OCI-LY3 (cell line): Measurements from ENCODE around the gene DUSP2.

Experiments used
- H2AFZ ChIP-seq: fragments of 200-600, 300-600 bp; shearing (Covaris generic); 2 replicates; pipeline ENCODE4 v1.6.0; 2014; ENCODE audit warnings: antibody characterized with exemption, low read depth, low read length
- H3K27ac ChIP-seq: fragments of 200-600, 300-600 bp; sonication (generic); 2 replicates; pipeline ENCODE4 v1.5.1; 2014; ENCODE audit warnings: mild to moderate bottlenecking, low read length, moderate library complexity, mixed read lengths
- H3K27me3 ChIP-seq: fragments of 200-600, 300-600 bp; sonication (generic); 2 replicates; pipeline ENCODE4 v1.6.1; 2014; ENCODE audit warnings: low read depth, low read length, mixed read lengths
- H3K36me3 ChIP-seq: fragments of 200-600, 300-600 bp; sonication (generic); replicated peaks from 2 replicates; pipeline ENCODE3; 2014; ENCODE audit warnings: low read depth, low read length, mixed read lengths
- H3K4me1 ChIP-seq: fragments of 300-600, 200-600 bp; sonication (generic); 2 replicates; pipeline ENCODE4 v1.6.1; 2014; ENCODE audit warnings: low read length, mixed read lengths
- H3K4me2 ChIP-seq: fragments of 200-600, 300-600 bp; sonication (generic); 2 replicates; pipeline ENCODE4 v1.6.1; 2014; ENCODE audit warnings: low read length, mixed read lengths
- H3K4me3 ChIP-seq: fragments of 300-600, 200-600 bp; sonication (generic); 2 replicates; pipeline ENCODE4 v1.5.1; 2014; ENCODE audit warnings: antibody characterized with exemption, mild to moderate bottlenecking, low read length, moderate library complexity
- H3K79me2 ChIP-seq: fragments of 300-600, 200-600 bp; shearing (Covaris generic); 2 replicates; pipeline ENCODE4 v1.6.1; 2014; ENCODE audit warnings: mild to moderate bottlenecking, low read length, mixed read lengths
- H3K9ac ChIP-seq: fragments of 300-600, 200-600 bp; shearing (Covaris generic); 2 replicates; pipeline ENCODE4 v1.6.0; 2014; ENCODE audit warnings: mild to moderate bottlenecking, low read length, moderate library complexity
- H3K9me3 ChIP-seq: fragments of 200-600, 300-600 bp; shearing (Covaris generic); 2 replicates; pipeline ENCODE4 v1.6.1; 2014; ENCODE audit warnings: low read length, mixed read lengths; ENCODE audit not compliant: insufficient read depth
- H4K20me1 ChIP-seq: fragments of 200-600, 300-600 bp; sonication (generic); 2 replicates; pipeline ENCODE4 v1.6.1; 2016; ENCODE audit warnings: low read length, mixed read lengths; ENCODE audit not compliant: insufficient read depth
- EZH2phosphoT487 ChIP-seq: fragments of 200-600 bp; shearing (Covaris generic); IDR thresholded peaks from 2 replicates; pipeline ENCODE4 v1.6.1; 2018; ENCODE audit warnings: antibody characterized with exemption, mixed run types, low read depth
- TF ChIP-seq, protein P1 (sequence below): fragments of 200-600, 300-600 bp; sonication (generic); IDR thresholded peaks from 2 replicates; pipeline ENCODE4 v1.5.1; 2014; ENCODE audit warnings: antibody characterized with exemption, low read length, low read depth

DUSP2 gene

DNA sequence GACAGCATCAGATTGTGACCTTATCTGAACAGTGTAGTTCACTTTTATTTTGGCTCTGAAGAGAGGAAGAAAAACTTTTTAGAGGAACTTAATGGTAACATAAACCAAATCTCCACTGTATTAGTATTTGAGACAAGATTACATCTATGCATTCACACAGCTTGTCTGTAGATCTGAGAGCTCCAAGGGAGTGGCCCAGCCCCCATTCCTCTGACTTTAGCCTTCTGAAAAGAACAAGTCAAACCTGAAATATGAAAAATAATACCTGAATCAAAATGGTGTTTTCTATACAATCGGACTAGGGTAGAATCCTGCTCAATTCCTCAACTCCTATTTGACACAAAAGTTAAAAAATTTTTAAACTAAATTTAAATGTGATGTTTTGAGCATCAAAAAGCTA is 40.3 kb upstream of the DUSP2 start:
- H3K4me2 ChIP-seq, result no peak overlapping the region
- no peaks in the 10 kb centered on the region for H3K79me2 ChIP-seq
- no peak overlapping the region for H3K27ac ChIP-seq
- H2AFZ ChIP-seq, result no peak overlapping the region
- H3K9ac ChIP-seq, result no peak overlapping the region
- no peak overlapping the region for H3K4me3 ChIP-seq
- peaks cover 35% of the 10 kb centered on the region for H3K36me3 ChIP-seq
- TF ChIP-seq, protein P1, sequence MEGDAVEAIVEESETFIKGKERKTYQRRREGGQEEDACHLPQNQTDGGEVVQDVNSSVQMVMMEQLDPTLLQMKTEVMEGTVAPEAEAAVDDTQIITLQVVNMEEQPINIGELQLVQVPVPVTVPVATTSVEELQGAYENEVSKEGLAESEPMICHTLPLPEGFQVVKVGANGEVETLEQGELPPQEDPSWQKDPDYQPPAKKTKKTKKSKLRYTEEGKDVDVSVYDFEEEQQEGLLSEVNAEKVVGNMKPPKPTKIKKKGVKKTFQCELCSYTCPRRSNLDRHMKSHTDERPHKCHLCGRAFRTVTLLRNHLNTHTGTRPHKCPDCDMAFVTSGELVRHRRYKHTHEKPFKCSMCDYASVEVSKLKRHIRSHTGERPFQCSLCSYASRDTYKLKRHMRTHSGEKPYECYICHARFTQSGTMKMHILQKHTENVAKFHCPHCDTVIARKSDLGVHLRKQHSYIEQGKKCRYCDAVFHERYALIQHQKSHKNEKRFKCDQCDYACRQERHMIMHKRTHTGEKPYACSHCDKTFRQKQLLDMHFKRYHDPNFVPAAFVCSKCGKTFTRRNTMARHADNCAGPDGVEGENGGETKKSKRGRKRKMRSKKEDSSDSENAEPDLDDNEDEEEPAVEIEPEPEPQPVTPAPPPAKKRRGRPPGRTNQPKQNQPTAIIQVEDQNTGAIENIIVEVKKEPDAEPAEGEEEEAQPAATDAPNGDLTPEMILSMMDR, result no peak
- TF ChIP-seq EZH2phosphoT487, result no peak
- no peaks in the 10 kb centered on the region for H3K4me1 ChIP-seq
- no peaks in the 10 kb centered on the region for H3K27me3 ChIP-seq
- no peaks in the 10 kb centered on the region for H3K9me3 ChIP-seq
- no peaks in the 10 kb centered on the region for H4K20me1 ChIP-seq

DNA sequence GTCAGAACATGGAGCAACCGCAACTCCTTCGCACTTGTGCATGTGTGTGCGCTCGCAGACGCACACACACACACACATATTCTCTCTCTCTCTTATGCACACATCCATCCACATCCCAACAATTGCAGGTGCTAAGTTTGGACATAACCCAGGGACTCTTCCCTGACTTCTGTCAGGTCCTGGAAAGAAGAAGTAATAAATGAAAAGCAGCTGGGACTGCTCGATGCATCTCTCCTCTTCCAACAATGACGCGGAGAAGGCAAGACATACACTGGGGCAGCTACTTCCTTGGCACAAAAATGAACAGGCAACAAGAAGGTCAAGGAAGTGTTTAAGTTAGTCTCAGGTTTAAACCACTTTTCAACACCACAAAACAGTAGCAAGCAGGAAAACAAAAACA is 39.7 kb upstream of the DUSP2 start:
- Histone ChIP-seq H4K20me1 (no peaks in the 10 kb centered on the region), H3K4me1 (no peaks in the 10 kb centered on the region), H3K4me2 (no peak overlapping the region), H3K4me3 (no peak overlapping the region), H3K9me3 (no peaks in the 10 kb centered on the region), H3K27ac (no peak overlapping the region), H2AFZ (no peak overlapping the region), H3K79me2 (no peaks in the 10 kb centered on the region), H3K36me3 (peaks cover 35% of the 10 kb centered on the region), H3K27me3 (no peaks in the 10 kb centered on the region), H3K9ac (no peak overlapping the region)
- TF ChIP-seq EZH2phosphoT487, result no peak
- TF ChIP-seq, protein P1, result no peak

DNA sequence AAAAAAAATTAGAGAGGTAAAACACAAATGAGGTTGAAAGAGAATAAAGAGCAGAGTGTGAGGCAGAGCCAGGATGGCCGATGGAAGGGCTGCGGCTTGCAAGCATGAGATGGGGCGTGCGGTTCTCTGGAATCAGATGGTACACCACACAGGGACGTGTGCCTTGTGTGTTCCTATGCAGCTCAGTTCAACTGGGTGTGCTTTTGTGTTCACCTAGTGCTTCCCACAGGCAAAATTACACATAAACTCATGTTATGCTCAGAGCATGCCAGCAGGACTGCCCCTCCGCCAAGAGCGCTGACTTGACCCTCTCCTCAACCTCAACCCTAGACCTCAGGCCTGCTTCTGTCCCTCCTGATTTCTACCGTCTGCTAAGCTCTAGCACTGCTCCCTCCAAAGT is 38.9 kb upstream of the DUSP2 start:
- no peaks in the 10 kb centered on the region for H4K20me1 ChIP-seq
- no peaks in the 10 kb centered on the region for H3K27me3 ChIP-seq
- no peak overlapping the region for H2AFZ ChIP-seq
- peaks cover 34% of the 10 kb centered on the region for H3K36me3 ChIP-seq
- TF ChIP-seq, protein P1, result no peak
- TF ChIP-seq EZH2phosphoT487, result no peak
- H3K4me1 ChIP-seq, result no peaks in the 10 kb centered on the region
- H3K79me2 ChIP-seq, result no peaks in the 10 kb centered on the region
- H3K4me3 ChIP-seq, result no peak overlapping the region
- no peak overlapping the region for H3K9ac ChIP-seq
- H3K27ac ChIP-seq, result no peak overlapping the region
- no peaks in the 10 kb centered on the region for H3K9me3 ChIP-seq
- no peak overlapping the region for H3K4me2 ChIP-seq

DNA sequence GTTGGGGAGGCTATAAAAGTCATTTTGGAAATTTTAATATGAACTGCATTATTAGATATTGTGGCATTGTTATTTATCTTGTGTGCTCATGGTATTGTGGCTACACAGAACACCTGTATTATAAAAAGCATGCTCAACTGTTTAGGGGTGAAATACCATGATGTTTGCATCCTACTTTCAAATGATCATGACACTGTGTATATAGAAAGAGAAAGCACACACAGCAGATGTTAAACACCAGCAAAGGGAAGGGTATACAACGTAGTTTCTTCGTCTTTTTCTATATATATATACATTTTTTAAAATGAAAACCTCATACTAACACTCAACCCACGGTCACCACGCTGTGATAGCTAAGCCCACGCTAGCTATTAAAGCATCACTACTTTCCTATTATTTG is 36.3 kb upstream of the DUSP2 start:
- H3K4me3 ChIP-seq, result no peak overlapping the region
- H3K4me2 ChIP-seq, result no peak overlapping the region
- H3K79me2 ChIP-seq, result no peaks in the 10 kb centered on the region
- H2AFZ ChIP-seq, result no peak overlapping the region
- peaks cover 8% of the 10 kb centered on the region for H3K4me1 ChIP-seq
- peaks cover 22% of the 10 kb centered on the region for H3K36me3 ChIP-seq
- no peak overlapping the region for H3K27ac ChIP-seq
- no peaks in the 10 kb centered on the region for H3K27me3 ChIP-seq
- TF ChIP-seq, protein P1, result no peak
- no peak for TF ChIP-seq EZH2phosphoT487
- no peaks in the 10 kb centered on the region for H3K9me3 ChIP-seq
- H4K20me1 ChIP-seq, result no peaks in the 10 kb centered on the region
- H3K9ac ChIP-seq, result no peak overlapping the region
